H1 (cell line): ENCODE results near the gene ESD. TPM values are rescaled to one million over a fixed set of nuclear protein-coding genes. Genes with fewer than 3 reads are reported as not detected.

ENCODE experiments used
- BCL11A ChIP-seq, 2 experiments: IDR thresholded peaks; one replicate each; pipeline ENCODE4 v1.6.1; 2011; ENCODE audit warnings: low read depth in 2 of 2, low read length in 2 of 2, mild to moderate bottlenecking in 2 of 2
- CTBP2 ChIP-seq: IDR thresholded peaks from 2 replicates; pipeline ENCODE4 v1.7.0; 2011; ENCODE audit warnings: borderline replicate concordance, mild to moderate bottlenecking, moderate library complexity, mixed read lengths, low read length; ENCODE audit not compliant: insufficient read depth, insufficient read length
- HDAC2 ChIP-seq, 2 experiments: fragments of 300-600 bp in 1 of 2; sonication (generic) in 1 of 2; IDR thresholded peaks; 2 replicates each; pipeline ENCODE4 v1.6.1; 2011 to 2012; ENCODE audit warnings: low read depth in 2 of 2, low read length in 2 of 2, mild to moderate bottlenecking in 2 of 2, moderate library complexity in 2 of 2, borderline replicate concordance in 1 of 2, inconsistent platforms in 1 of 2
- KDM1A ChIP-seq: fragments of 200-600, 300-600 bp; sonication (generic); IDR thresholded peaks from 2 replicates; pipeline ENCODE4 v1.7.1; 2016; ENCODE audit warnings: mild to moderate bottlenecking, low read length, borderline replicate concordance
- MAFK ChIP-seq: IDR thresholded peaks from 2 replicates; pipeline ENCODE4 v1.6.1; 2012; ENCODE audit warnings: low read depth, mild to moderate bottlenecking, improper control_type of control experiment, low read length
- NRF1 ChIP-seq: IDR thresholded peaks from 2 replicates; pipeline ENCODE4 v1.6.1; 2011; ENCODE audit warnings: mild to moderate bottlenecking, low read depth, low read length, improper control_type of control experiment
- RBBP5 ChIP-seq: IDR thresholded peaks from 2 replicates; pipeline ENCODE4 v1.7.1; 2012; ENCODE audit warnings: low read depth, mild to moderate bottlenecking, inconsistent platforms, low read length, moderate library complexity, borderline replicate concordance
- TAF7 ChIP-seq: optimal IDR thresholded peaks from 2 replicates; pipeline ENCODE3; 2011; ENCODE audit warnings: low read depth, mild to moderate bottlenecking, inconsistent platforms, low read length, moderate library complexity, borderline replicate concordance
- polyA plus RNA-seq, 7 experiments: library from polyadenylated mRNA; depleted of rRNA in 3 of 7; stranded (reverse) in 5 of 7; unstranded in 2 of 7; fragments of >200 nt in 5 of 7; fragments of 200-250 nt in 2 of 7; gene quantifications; 1 replicate in 5 of 7; 2 replicates in 1 of 7; 4 replicates in 1 of 7; pipeline versions ENCODE4 v1.2.1 to v1.2.3, GENCODE V29; 2011 to 2013; ENCODE audit warnings: missing spikeins in 2 of 7, mixed read lengths in 2 of 7
- total RNA-seq: library from RNA; stranded (reverse); fragmentation: NEBNext Ultra II Directional; extraction: Animal tissue kit (Norgen Biotek cat#: 25700); gene quantifications from 2 replicates; pipeline ENCODE4 v1.2.1, GENCODE V29; 2021
- TF ChIP-seq, protein P1 (sequence below): IDR thresholded peaks from 2 replicates; pipeline ENCODE4 v1.6.1; 2012; ENCODE audit warnings: inconsistent platforms

The ESD gene
- total and polyA plus RNA-seq, 2 of the 8 experiments (the other 6 are each of a cell fraction or from before 2014, with no cell fraction given), result 40.3 to 55.8 TPM

GRCh38 chr13:46796515-46797474 lies at the start of gene ESD (continued):
- TF ChIP-seq HDAC2 (IDR thresholded peaks at IDR 0.05; ENCODE audit: borderline replicate concordance in 1 of 2, low read depth in 2 of 2, low read length in 2 of 2) (no peak; a peak in 1 of 4 replicates), TAF7 (peak; percentile 36), BCL11A (IDR thresholded peaks at IDR 0.05; ENCODE audit: low read depth in 2 of 2, low read length in 2 of 2) (no peak), RBBP5 (peak; percentile 98), MAFK (no peak), NRF1 (no peak), KDM1A (no peak), CTBP2 (peak; percentile 70)
- TF ChIP-seq, protein P1, sequence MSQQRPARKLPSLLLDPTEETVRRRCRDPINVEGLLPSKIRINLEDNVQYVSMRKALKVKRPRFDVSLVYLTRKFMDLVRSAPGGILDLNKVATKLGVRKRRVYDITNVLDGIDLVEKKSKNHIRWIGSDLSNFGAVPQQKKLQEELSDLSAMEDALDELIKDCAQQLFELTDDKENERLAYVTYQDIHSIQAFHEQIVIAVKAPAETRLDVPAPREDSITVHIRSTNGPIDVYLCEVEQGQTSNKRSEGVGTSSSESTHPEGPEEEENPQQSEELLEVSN, result peak; percentile 98
